WI38 (cell line): ENCODE results near the gene LARP4B.

Source experiments
- H3K4me3 ChIP-seq: 2 replicates; pipeline ENCODE4 v1.5.1; 2011; ENCODE audit warnings: low read depth, mild to moderate bottlenecking, control low read depth, low read length
- TF ChIP-seq, protein P1 (sequence below): IDR thresholded peaks from 2 replicates; pipeline ENCODE4 v1.5.1; 2012; ENCODE audit warnings: low read depth, mild to moderate bottlenecking, control low read depth, low read length

LARP4B gene

DNA sequence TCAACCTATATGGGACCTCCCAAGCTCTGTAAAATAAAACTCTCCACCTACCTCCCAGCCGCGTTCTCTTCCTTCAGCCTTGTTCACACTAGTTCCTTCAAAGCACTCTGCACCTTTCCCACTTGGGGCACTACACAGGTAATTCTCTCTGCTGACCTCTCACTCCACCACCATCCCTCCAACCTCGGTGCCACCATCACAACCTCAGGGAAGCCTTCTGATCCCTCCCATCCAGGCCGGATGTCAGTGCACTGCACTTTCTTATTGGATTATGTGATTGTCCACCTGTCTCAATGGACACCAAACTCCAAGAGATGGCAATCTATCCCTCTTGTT is 7.0 kb downstream of the LARP4B start:
- TF ChIP-seq, protein P1, sequence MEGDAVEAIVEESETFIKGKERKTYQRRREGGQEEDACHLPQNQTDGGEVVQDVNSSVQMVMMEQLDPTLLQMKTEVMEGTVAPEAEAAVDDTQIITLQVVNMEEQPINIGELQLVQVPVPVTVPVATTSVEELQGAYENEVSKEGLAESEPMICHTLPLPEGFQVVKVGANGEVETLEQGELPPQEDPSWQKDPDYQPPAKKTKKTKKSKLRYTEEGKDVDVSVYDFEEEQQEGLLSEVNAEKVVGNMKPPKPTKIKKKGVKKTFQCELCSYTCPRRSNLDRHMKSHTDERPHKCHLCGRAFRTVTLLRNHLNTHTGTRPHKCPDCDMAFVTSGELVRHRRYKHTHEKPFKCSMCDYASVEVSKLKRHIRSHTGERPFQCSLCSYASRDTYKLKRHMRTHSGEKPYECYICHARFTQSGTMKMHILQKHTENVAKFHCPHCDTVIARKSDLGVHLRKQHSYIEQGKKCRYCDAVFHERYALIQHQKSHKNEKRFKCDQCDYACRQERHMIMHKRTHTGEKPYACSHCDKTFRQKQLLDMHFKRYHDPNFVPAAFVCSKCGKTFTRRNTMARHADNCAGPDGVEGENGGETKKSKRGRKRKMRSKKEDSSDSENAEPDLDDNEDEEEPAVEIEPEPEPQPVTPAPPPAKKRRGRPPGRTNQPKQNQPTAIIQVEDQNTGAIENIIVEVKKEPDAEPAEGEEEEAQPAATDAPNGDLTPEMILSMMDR, result no peak
- no peak overlapping the region for H3K4me3 ChIP-seq

DNA sequence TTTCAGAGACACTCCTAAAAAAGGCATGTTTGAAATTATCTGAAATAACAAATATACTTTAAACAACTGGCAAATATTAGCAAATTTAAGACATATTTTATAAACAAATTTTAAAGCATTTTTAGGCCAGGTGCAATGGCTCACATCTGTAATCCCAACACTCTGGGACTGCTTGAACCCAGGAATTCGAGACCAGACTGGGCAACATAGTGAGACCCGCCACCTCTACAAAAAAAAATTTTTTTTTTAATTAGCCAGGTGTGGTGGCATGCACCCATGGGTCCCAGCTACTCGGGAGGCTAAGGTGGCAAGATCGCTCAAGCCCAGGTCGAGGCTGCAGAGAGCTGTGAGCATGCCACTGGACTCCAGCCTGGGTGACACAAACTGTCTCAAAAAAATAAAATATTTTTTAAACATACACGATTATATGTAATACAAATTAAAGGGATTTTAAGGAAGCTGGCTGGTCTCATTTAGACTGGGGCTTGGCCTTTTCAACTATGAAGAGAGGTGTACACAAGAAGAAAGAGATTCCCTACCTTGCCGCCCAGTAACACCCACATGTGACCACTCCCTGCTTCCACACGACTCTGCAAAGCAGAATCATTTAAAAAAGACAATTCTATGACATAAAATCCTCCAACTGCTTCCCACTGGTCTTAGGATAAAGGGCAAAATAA is 7.5 kb downstream of the LARP4B start:
- TF ChIP-seq, protein P1, result no peak
- H3K4me3 ChIP-seq, result no peak overlapping the region

DNA sequence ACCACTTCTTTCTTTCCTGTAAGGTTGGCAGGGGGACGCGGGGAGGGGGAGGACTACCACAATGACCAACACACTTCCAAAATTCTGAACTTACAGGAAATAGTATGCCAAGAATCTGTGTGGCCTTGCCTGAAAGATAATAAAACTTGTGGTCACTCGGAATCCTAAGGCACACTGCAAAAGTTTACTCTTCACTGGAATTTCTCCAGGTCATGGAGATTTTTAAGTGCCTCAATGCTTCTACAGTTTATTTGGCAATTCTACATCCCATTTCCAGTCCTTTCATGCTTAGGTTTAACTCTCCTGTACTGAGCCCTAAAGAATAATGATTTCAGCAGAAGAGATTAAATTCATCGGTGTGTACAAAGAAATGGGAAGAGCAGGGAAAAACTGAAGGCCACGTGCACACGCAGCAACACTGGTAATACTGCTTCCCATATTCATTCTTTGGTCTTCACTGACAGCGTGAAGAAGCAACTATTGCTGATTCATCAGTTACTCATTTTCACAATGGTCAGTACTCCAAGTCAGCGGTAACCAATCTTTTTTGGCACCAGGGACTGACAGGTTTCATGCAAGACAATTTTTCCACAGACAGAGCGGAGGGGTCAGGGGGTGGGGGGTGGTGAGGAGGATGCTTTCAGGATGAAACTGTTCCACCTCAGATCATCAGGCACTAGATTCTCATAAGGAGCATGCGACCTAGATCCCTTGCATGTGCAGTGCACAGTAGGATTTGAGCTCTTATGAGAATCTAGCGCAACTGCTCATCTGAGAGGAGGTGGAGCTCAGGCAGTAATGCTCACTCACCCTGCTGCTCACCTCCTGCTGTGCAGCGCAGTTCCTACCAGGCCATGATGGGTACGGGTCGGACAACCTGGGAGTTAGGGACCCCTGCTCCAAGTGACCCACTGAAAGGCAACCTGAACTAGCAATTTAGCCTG is 9.8 kb downstream of the LARP4B start:
- TF ChIP-seq, protein P1, result no peak
- no peak overlapping the region for H3K4me3 ChIP-seq

DNA sequence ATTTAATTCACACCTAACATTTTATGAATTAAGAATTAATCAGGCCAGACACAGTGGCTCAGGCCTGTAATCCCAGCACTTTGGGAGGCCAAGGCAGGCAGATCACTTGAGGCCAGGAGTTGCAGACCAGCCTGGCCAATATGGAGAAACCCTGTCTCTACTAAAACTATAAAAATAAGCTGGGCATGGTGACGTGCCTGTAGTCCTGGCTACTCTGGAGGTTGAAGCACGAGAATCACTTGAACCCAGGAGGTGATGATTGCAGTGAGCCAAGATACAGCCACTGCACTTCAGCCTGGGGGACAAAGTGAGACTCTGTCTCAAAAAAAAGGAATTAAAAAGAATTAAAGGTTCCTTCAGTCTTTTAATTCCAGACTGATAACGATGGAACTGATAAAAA is 11.1 kb downstream of the LARP4B start:
- TF ChIP-seq, protein P1, result no peak
- H3K4me3 ChIP-seq, result no peak overlapping the region

DNA sequence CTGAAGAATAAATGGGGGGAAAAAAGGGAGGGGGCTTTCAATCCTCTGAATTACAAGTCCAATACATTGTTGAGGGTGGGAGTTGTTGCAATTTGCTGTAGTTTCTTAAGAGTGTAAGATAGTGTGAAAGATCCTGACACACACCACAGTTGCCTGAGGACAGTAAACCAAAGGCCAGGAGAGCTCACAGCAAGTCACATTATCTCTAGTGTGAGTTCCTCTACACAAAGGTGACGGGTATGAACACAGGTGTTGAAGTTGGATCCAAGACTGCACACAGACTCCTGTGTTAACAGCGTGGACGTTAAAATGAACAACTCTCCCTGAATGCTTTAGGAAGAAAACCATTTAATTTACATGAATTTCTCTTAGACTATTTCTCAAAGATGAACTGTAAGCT is 12.0 kb downstream of the LARP4B start:
- no peak overlapping the region for H3K4me3 ChIP-seq
- TF ChIP-seq, protein P1, result no peak

DNA sequence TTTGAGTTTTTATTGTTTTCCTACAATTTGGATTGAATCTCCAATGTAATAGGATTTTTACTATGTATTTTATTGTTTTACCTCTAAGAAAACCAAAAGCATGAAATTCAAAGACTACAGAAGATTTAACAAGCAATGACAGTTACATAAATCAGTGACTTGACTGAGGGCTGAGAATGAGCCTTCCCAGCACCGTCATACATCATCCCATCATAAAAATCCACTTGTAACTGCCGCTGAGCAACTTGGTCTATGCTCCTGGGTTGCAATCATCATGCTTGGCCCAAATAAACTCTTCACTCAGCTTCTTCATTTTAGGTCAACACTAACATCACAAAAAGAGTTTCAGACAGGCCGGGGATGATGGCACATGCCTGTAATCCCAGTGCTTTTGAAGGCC is 13.5 kb downstream of the LARP4B start:
- TF ChIP-seq, protein P1, result no peak
- no peak overlapping the region for H3K4me3 ChIP-seq

DNA sequence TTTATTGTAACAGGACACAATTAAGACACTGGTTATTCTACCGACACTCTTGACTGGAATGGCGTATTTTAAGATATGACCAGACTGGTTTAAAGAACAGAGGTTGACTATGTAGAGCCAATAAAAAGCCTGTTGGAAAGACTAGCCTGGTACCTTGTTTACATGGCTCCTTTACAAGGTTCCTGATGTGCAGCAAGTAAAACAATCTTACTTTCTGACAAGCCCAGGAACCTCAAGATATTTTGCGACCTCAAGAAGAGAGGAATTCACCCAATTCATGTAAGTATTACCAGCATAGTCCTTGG is 14.1 kb downstream of the LARP4B start:
- TF ChIP-seq, protein P1, result no peak
- H3K4me3 ChIP-seq, result no peak overlapping the region
